Thyroid gland (tissue), 4 donors: Measurements from ENCODE around the gene KCNF1. TPM values are rescaled to one million over a fixed set of nuclear protein-coding genes. Genes with fewer than 3 reads are reported as not detected.

Source experiments
- DNase-seq, 2 donors: peaks; one replicate each; pipeline ENCODE4 v3.0.0-alpha.2; 2019
- H3K27ac ChIP-seq, 3 donors: fragments of 200-600 bp; sonication (generic); 1 replicate in 2 of 3; 2 replicates in 1 of 3; pipeline ENCODE4 v1.5.1; 2016 to 2019; ENCODE audit warnings: mild to moderate bottlenecking in 1 of 3, moderate library complexity in 1 of 3
- H3K27me3 ChIP-seq: fragments of 200-600 bp; sonication (generic); one replicate; pipeline ENCODE4 v1.5.1; 2019
- H3K36me3 ChIP-seq, 2 donors: fragments of 200-600 bp; sonication (generic); one replicate each; pipeline ENCODE4 v1.5.1; 2016 to 2019
- H3K4me1 ChIP-seq, 2 donors: fragments of 200-600 bp; sonication (generic); one replicate each; pipeline ENCODE4 v1.5.1; 2017 to 2019
- H3K4me3 ChIP-seq, 3 donors: fragments of 200-600 bp; sonication (generic); replicated peaks in 1 of 3; 1 replicate in 2 of 3; 2 replicates in 1 of 3; pipeline ENCODE4 v1.5.1; 2016; ENCODE audit warnings: mild to moderate bottlenecking in 1 of 3
- H3K9me3 ChIP-seq: fragments of 200-600 bp; sonication (generic); one replicate; pipeline ENCODE4 v1.5.1; 2017
- CTCF ChIP-seq, 6 experiments: fragments of 200-600 bp in 3 of 6; fragments of 450-650 bp in 3 of 6; sonication (generic) in 3 of 6; IDR thresholded peaks; one replicate each; pipeline ENCODE4 v1.5.1; 2016 to 2019; ENCODE audit warnings: antibody characterized with exemption in 6 of 6, mild to moderate bottlenecking in 2 of 6, inconsistent platforms in 1 of 6, moderate library complexity in 1 of 6
- POLR2A ChIP-seq, 2 donors: fragments of 450-650 bp; IDR thresholded peaks; one replicate each; pipeline ENCODE4 v1.6.1; 2017; ENCODE audit warnings: antibody characterized with exemption in 2 of 2, mild to moderate bottlenecking in 2 of 2, moderate library complexity in 1 of 2
- WGBS, 2 donors: methylation state at CpG; one replicate each; pipeline ENCODE4 v1.1.5; 2017; 5-methylcytosine and 5-hydroxymethylcytosine counted together
- intact Hi-C: fragments of 100-400 bp; cut with DNase I; formaldehyde crosslinking; loops from one replicate; pipeline ENCODE4 v1.15.1; 2023
- total RNA-seq, 4 donors: library from RNA; depleted of rRNA; stranded (reverse); fragments of >200 nt; gene quantifications; one replicate each; pipeline ENCODE4 v1.2.3, GENCODE V29; 2016

The KCNF1 gene
- total RNA-seq, 4 donors from 2014 or later, result not detected

GRCh38 chr2:10926191-10926820 lies 14.6 kb downstream of the KCNF1 start:
- no peaks in the 10 kb centered on the region for H3K4me1 ChIP-seq
- no peak overlapping the region for H3K4me3 ChIP-seq
- DNase-seq, result no peak
- no peaks in the 10 kb centered on the region for H3K9me3 ChIP-seq
- TF ChIP-seq CTCF (IDR thresholded peaks at IDR 0.05), result no peak
- TF ChIP-seq POLR2A (IDR thresholded peaks at IDR 0.05), result no peak
- no peaks in the 10 kb centered on the region for H3K27me3 ChIP-seq
- intact Hi-C loops, result no loop called here
- no peaks in the 10 kb centered on the region for H3K36me3 ChIP-seq
- 67 to 74% methylated on average over 15 of the region's 15 CpGs for WGBS, 2 donors
- H3K27ac ChIP-seq, result no peak overlapping the region

- Histone ChIP-seq H3K9me3 (no peaks in the 10 kb centered on the region), H3K27me3 (no peaks in the 10 kb centered on the region), H3K4me3 (no peak overlapping the region), H3K27ac (no peak overlapping the region), H3K4me1 (no peaks in the 10 kb centered on the region), H3K36me3 (no peaks in the 10 kb centered on the region)
- 90 to 91% methylated on average over 12 of the region's 12 CpGs for WGBS, 2 donors
- DNase-seq, result no peak
- TF ChIP-seq CTCF (IDR thresholded peaks at IDR 0.05) (no peak), POLR2A (IDR thresholded peaks at IDR 0.05) (no peak)
- intact Hi-C loops, result no loop called here
Measured at GRCh38 chr2:10930721-10931516, 19.2 kb downstream of the KCNF1 start.

- Histone ChIP-seq H3K27me3 (no peaks in the 10 kb centered on the region), H3K4me1 (no peaks in the 10 kb centered on the region), H3K4me3 (no peak overlapping the region), H3K27ac (no peak overlapping the region), H3K36me3 (no peaks in the 10 kb centered on the region), H3K9me3 (no peaks in the 10 kb centered on the region)
- peak in 1 of 2 donors; percentile 6 for DNase-seq
- TF ChIP-seq POLR2A (IDR thresholded peaks at IDR 0.05), result no peak
- TF ChIP-seq CTCF (IDR thresholded peaks at IDR 0.05), result no peak
- WGBS, 2 donors, result 64 to 70% methylated on average over 11 to 14 of the region's 14 CpGs
- intact Hi-C loops, result no loop called here
Measured at GRCh38 chr2:10931710-10932255, 20.0 kb downstream of the KCNF1 start.

- Histone ChIP-seq H3K9me3 (no peaks in the 10 kb centered on the region), H3K27me3 (no peaks in the 10 kb centered on the region), H3K4me3 (no peak overlapping the region), H3K36me3 (no peaks in the 10 kb centered on the region), H3K4me1 (no peaks in the 10 kb centered on the region), H3K27ac (no peak overlapping the region)
- intact Hi-C loops, result no loop called here
- WGBS, 2 donors, result 63 to 75% methylated on average over 14 to 16 of the region's 17 CpGs
- DNase-seq, result no peak
- no peak for TF ChIP-seq POLR2A (IDR thresholded peaks at IDR 0.05)
- no peak for TF ChIP-seq CTCF (IDR thresholded peaks at IDR 0.05)
Measured at GRCh38 chr2:10932345-10933151, 20.8 kb downstream of the KCNF1 start.
